Endothelial cell of umbilical vein (primary cell): ENCODE results near the gene LIM2.

Source experiments
- EZH2 ChIP-seq: IDR thresholded peaks from 2 replicates; pipeline ENCODE4 v1.6.1; 2012; ENCODE audit warnings: borderline replicate concordance, low read depth, mild to moderate bottlenecking, moderate library complexity, low read length, inconsistent platforms; ENCODE audit not compliant: severe bottlenecking
- FOS ChIP-seq: IDR thresholded peaks from 2 replicates; pipeline ENCODE4 v1.6.1; 2011; ENCODE audit warnings: mild to moderate bottlenecking, low read length, moderate library complexity, borderline replicate concordance; ENCODE audit not compliant: insufficient read depth
- MAX ChIP-seq: IDR thresholded peaks from 2 replicates; pipeline ENCODE4 v1.6.1; 2011; ENCODE audit not compliant: insufficient read depth, insufficient read length
- POLR2A ChIP-seq: IDR thresholded peaks from 2 replicates; pipeline ENCODE4 v1.6.1; 2012; ENCODE audit warnings: low read depth, mild to moderate bottlenecking, control low read depth, low read length
- TF ChIP-seq, protein P1 (sequence below), 2 donors: IDR thresholded peaks; 1 replicate in 1 of 2; 2 replicates in 1 of 2; pipeline ENCODE4 v1.5.1; 2011; ENCODE audit warnings: low read length in 2 of 2, mild to moderate bottlenecking in 2 of 2, moderate library complexity in 2 of 2, control low read depth in 1 of 2, inconsistent platforms in 1 of 2, low read depth in 1 of 2; ENCODE audit not compliant: insufficient read depth in 1 of 2; ENCODE audit errors: extremely low read depth in 1 of 2

- TF ChIP-seq EZH2 (no peak), FOS (no peak), MAX (no peak), POLR2A (no peak)
- TF ChIP-seq, protein P1, sequence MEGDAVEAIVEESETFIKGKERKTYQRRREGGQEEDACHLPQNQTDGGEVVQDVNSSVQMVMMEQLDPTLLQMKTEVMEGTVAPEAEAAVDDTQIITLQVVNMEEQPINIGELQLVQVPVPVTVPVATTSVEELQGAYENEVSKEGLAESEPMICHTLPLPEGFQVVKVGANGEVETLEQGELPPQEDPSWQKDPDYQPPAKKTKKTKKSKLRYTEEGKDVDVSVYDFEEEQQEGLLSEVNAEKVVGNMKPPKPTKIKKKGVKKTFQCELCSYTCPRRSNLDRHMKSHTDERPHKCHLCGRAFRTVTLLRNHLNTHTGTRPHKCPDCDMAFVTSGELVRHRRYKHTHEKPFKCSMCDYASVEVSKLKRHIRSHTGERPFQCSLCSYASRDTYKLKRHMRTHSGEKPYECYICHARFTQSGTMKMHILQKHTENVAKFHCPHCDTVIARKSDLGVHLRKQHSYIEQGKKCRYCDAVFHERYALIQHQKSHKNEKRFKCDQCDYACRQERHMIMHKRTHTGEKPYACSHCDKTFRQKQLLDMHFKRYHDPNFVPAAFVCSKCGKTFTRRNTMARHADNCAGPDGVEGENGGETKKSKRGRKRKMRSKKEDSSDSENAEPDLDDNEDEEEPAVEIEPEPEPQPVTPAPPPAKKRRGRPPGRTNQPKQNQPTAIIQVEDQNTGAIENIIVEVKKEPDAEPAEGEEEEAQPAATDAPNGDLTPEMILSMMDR (IDR thresholded peaks at IDR 0.05; ENCODE audit: extremely low read depth in 1 of 2, insufficient read depth in 1 of 2, low read depth in 1 of 2, low read length in 2 of 2), result no peak
Measured at GRCh38 chr19:51354103-51354741, 33.6 kb downstream of the LIM2 start.
